ENCODE data around the gene RALGPS1.

- TF ChIP-seq CTCF (IDR thresholded peaks at IDR 0.05; ENCODE audit: poor library complexity) = no peak
- TF ChIP-seq EZH2 (IDR thresholded peaks at IDR 0.05; ENCODE audit: borderline replicate concordance) = no peak
- TF ChIP-seq EZH2phosphoT487 (IDR thresholded peaks at IDR 0.05; ENCODE audit: low read depth, severe bottlenecking, unreplicated experiment) = no peak
These were observed 185.1 kb downstream of the RALGPS1 start for GRCh38 chr9:127099664-127100063.
